ENCODE measurements around the gene SFTA2.
"Not testable (repeated sequence)": the region's sequence is repeated elsewhere in the genome, so short reads cannot be mapped to it uniquely, and the experiment has no call there.

SFTA2 gene

GRCh38 chr6:30931969-30932645, at the start of gene SFTA2:
SFTA2 (minus strand) TSS chr6:30932170; CDS start chr6:30932096, 74 bp downstream.
- DNase-seq (ENCODE audit: low read depth in 2 of 2, low spot score in 1 of 2) = no peak

- DNase-seq (ENCODE audit: low read depth in 2 of 2, low spot score in 1 of 2) = no peak
Observed at GRCh38 chr6:30979690-30980089, 47.7 kb upstream of the SFTA2 start.

GRCh38 chr6:30979141-30979540, 47.2 kb upstream of the SFTA2 start:
- DNase-seq (ENCODE audit: low read depth in 2 of 2, low spot score in 1 of 2) = no peak

- no peak for DNase-seq (ENCODE audit: low read depth in 2 of 2, low spot score in 1 of 2)
Observed at GRCh38 chr6:30974490-30975252, 42.7 kb upstream of the SFTA2 start.

GRCh38 chr6:30972816-30973215, 40.8 kb upstream of the SFTA2 start:
- no peak for DNase-seq (ENCODE audit: low read depth in 2 of 2, low spot score in 1 of 2)

- no peak for DNase-seq (ENCODE audit: low read depth in 2 of 2, low spot score in 1 of 2)
Observed at GRCh38 chr6:30970946-30971345, 39.0 kb upstream of the SFTA2 start.

- DNase-seq (ENCODE audit: low read depth in 2 of 2, low spot score in 1 of 2) = not testable (repeated sequence)
Observed at GRCh38 chr6:30969171-30969570, 37.2 kb upstream of the SFTA2 start.

- no peak for DNase-seq (ENCODE audit: low read depth in 2 of 2, low spot score in 1 of 2)
Observed at GRCh38 chr6:30966154-30966553, 34.2 kb upstream of the SFTA2 start.

- no peak for DNase-seq (ENCODE audit: low read depth in 2 of 2, low spot score in 1 of 2)
Observed at GRCh38 chr6:30965140-30965601, 33.2 kb upstream of the SFTA2 start.

- no peak for DNase-seq (ENCODE audit: low read depth in 2 of 2, low spot score in 1 of 2)
Observed at GRCh38 chr6:30964075-30964474, 32.1 kb upstream of the SFTA2 start.

- DNase-seq (ENCODE audit: low read depth in 2 of 2, low spot score in 1 of 2) = no peak
Observed at GRCh38 chr6:30963641-30964040, 31.7 kb upstream of the SFTA2 start.

- DNase-seq (ENCODE audit: low read depth in 2 of 2, low spot score in 1 of 2) = no peak
Observed at GRCh38 chr6:30962716-30963115, 30.7 kb upstream of the SFTA2 start.

GRCh38 chr6:30960907-30961673, 29.1 kb upstream of the SFTA2 start:
- DNase-seq (ENCODE audit: low read depth in 2 of 2, low spot score in 1 of 2) = no peak

GRCh38 chr6:30957716-30958115, 25.7 kb upstream of the SFTA2 start:
- DNase-seq (ENCODE audit: low read depth in 2 of 2, low spot score in 1 of 2) = no peak

GRCh38 chr6:30955367-30956042, 23.5 kb upstream of the SFTA2 start:
- peak; percentile 42 to 62 for DNase-seq (ENCODE audit: low read depth in 2 of 2, low spot score in 1 of 2)

GRCh38 chr6:30954631-30955366, 22.8 kb upstream of the SFTA2 start:
- DNase-seq (ENCODE audit: low read depth in 2 of 2, low spot score in 1 of 2) = no peak

- no peak for DNase-seq (ENCODE audit: low read depth in 2 of 2, low spot score in 1 of 2)
Observed at GRCh38 chr6:30951907-30952469, 20.0 kb upstream of the SFTA2 start.

GRCh38 chr6:30948811-30949210, 16.8 kb upstream of the SFTA2 start:
- no peak for DNase-seq (ENCODE audit: low read depth in 2 of 2, low spot score in 1 of 2)

- DNase-seq (ENCODE audit: low read depth in 2 of 2, low spot score in 1 of 2) = no peak
Observed at GRCh38 chr6:30947231-30947630, 15.3 kb upstream of the SFTA2 start.

- DNase-seq (ENCODE audit: low read depth in 2 of 2, low spot score in 1 of 2) = no peak
Observed at GRCh38 chr6:30945281-30945680, 13.3 kb upstream of the SFTA2 start.
